OCI-LY1 (cell line): Measurements from ENCODE around the gene TLL2.
A peak's percentile ranks its signal among the peaks of the same experiment; 100 is the strongest.

ENCODE experiments used
- H2AFZ ChIP-seq: fragments of 200-600 bp; sonication (generic), shearing (Covaris generic); 2 replicates; pipeline ENCODE4 v1.6.0; 2014; ENCODE audit warnings: antibody characterized with exemption, mild to moderate bottlenecking, low read length
- H3F3A ChIP-seq: fragments of 200-600 bp; sonication (generic), shearing (Covaris generic); 2 replicates; pipeline ENCODE4 v1.6.0; 2014; ENCODE audit warnings: mild to moderate bottlenecking, antibody characterized with exemption, low read length, moderate library complexity; ENCODE audit not compliant: insufficient read depth
- H3K27ac ChIP-seq: fragments of 200-600 bp; sonication (generic); 2 replicates; pipeline ENCODE4 v1.5.1; 2014; ENCODE audit warnings: low read length, mixed run types, mild to moderate bottlenecking, low read depth; ENCODE audit not compliant: poor library complexity, severe bottlenecking
- H3K27me3 ChIP-seq: fragments of 200-600 bp; sonication (generic); 2 replicates; pipeline ENCODE4 v1.6.0; 2014; ENCODE audit warnings: antibody characterized with exemption, mild to moderate bottlenecking, low read length, moderate library complexity; ENCODE audit not compliant: insufficient read depth
- H3K36me3 ChIP-seq: fragments of 200-600 bp; sonication (generic); 2 replicates; pipeline ENCODE4 v1.6.1; 2014; ENCODE audit warnings: mild to moderate bottlenecking, antibody characterized with exemption, low read length, moderate library complexity, mixed read lengths; ENCODE audit not compliant: insufficient read depth
- H3K4me1 ChIP-seq: fragments of 200-600 bp; sonication (generic); 2 replicates; pipeline ENCODE4 v1.5.1; 2014; ENCODE audit warnings: mild to moderate bottlenecking, low read length, moderate library complexity; ENCODE audit not compliant: insufficient read depth, severe bottlenecking
- H3K4me2 ChIP-seq: fragments of 200-600 bp; sonication (generic), shearing (Covaris generic); 2 replicates; pipeline ENCODE4 v1.6.1; 2014; ENCODE audit warnings: low read length
- H3K4me3 ChIP-seq: fragments of 200-600 bp; sonication (generic); 2 replicates; pipeline ENCODE4 v1.5.1; 2014; ENCODE audit warnings: low read length, low read depth, mild to moderate bottlenecking, mixed read lengths; ENCODE audit not compliant: poor library complexity, severe bottlenecking
- H3K79me2 ChIP-seq: fragments of 200-600 bp; shearing (Covaris generic); 2 replicates; pipeline ENCODE4 v1.6.1; 2016; ENCODE audit warnings: mixed run types, low read length, mixed read lengths; ENCODE audit not compliant: insufficient read depth
- H3K9ac ChIP-seq: fragments of 200-600 bp; sonication (generic), shearing (Covaris generic); 2 replicates; pipeline ENCODE4 v1.6.1; 2014; ENCODE audit warnings: mild to moderate bottlenecking, low read length, mixed read lengths
- H3K9me2 ChIP-seq: fragments of 200-600 bp; sonication (generic), shearing (Covaris generic); 2 replicates; pipeline ENCODE4 v1.6.1; 2014; ENCODE audit warnings: low read depth, mild to moderate bottlenecking, low read length, mixed read lengths
- H3K9me3 ChIP-seq: fragments of 200-600 bp; shearing (Covaris generic); 2 replicates; pipeline ENCODE4 v1.6.1; 2014; ENCODE audit warnings: low read length, mixed read lengths
- H4K20me1 ChIP-seq: fragments of 200-600 bp; sonication (generic), shearing (Covaris generic); 2 replicates; pipeline ENCODE4 v1.6.0; 2016; ENCODE audit warnings: mild to moderate bottlenecking, low read length; ENCODE audit not compliant: insufficient read depth
- CTCF ChIP-seq: fragments of 200-600 bp; sonication (generic), shearing (Covaris generic); IDR thresholded peaks from 2 replicates; pipeline ENCODE4 v1.5.1; 2017; ENCODE audit warnings: mild to moderate bottlenecking, antibody characterized with exemption, low read length, moderate library complexity, mixed read lengths
- EZH2 ChIP-seq: fragments of 200-600 bp; sonication (generic), shearing (Covaris generic); IDR thresholded peaks from 2 replicates; pipeline ENCODE4 v1.8.0; 2017; ENCODE audit warnings: borderline replicate concordance, mixed run types, mild to moderate bottlenecking, antibody characterized with exemption, low read length, moderate library complexity, mixed read lengths

TLL2 gene

DNA sequence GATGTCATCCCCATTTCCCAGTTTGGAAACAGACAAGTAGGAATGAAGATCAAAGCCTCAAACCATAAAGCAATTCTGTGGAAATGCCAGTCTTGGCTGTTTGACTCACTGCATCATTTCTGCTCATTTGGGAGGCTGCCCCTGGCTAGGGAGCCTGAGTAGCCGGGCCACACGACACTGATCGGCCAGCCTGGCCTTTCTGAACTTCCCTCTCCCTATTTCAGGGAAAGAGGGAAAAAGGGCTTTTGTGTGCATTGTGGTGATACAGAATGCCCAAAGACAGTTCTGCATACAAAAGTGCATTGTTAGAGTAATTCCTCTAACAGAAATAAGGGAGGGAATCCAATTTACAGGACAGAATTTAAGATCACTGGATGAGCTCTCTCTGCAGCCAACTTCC, 113.3 kb downstream of the TLL2 start:
- H3F3A ChIP-seq, result no peaks in the 10 kb centered on the region
- H3K9me3 ChIP-seq, result no peaks in the 10 kb centered on the region
- H3K9me2 ChIP-seq, result no peaks in the 10 kb centered on the region
- peaks cover 3% of the 10 kb centered on the region for H3K4me1 ChIP-seq
- no peak overlapping the region for H3K4me3 ChIP-seq
- no peak overlapping the region for H3K4me2 ChIP-seq
- H3K27me3 ChIP-seq, result no peaks in the 10 kb centered on the region
- TF ChIP-seq CTCF (no peak), EZH2 (no peak)
- H2AFZ ChIP-seq, result no peak overlapping the region
- H4K20me1 ChIP-seq, result no peaks in the 10 kb centered on the region
- H3K79me2 ChIP-seq, result no peaks in the 10 kb centered on the region
- no peaks in the 10 kb centered on the region for H3K36me3 ChIP-seq
- no peak overlapping the region for H3K27ac ChIP-seq
- no peak overlapping the region for H3K9ac ChIP-seq

- H3K27me3 ChIP-seq, result no peaks in the 10 kb centered on the region
- no peak overlapping the region for H3K4me2 ChIP-seq
- peaks cover 3% of the 10 kb centered on the region for H3K4me1 ChIP-seq
- H3F3A ChIP-seq, result no peaks in the 10 kb centered on the region
- H3K79me2 ChIP-seq, result no peaks in the 10 kb centered on the region
- no peaks in the 10 kb centered on the region for H3K9me3 ChIP-seq
- no peak overlapping the region for H3K27ac ChIP-seq
- TF ChIP-seq EZH2 (no peak), CTCF (no peak)
- H3K9me2 ChIP-seq, result no peaks in the 10 kb centered on the region
- H4K20me1 ChIP-seq, result no peaks in the 10 kb centered on the region
- H3K9ac ChIP-seq, result no peak overlapping the region
- H2AFZ ChIP-seq, result no peak overlapping the region
- H3K4me3 ChIP-seq, result no peak overlapping the region
- no peaks in the 10 kb centered on the region for H3K36me3 ChIP-seq
Measured at GRCh38 chr10:96397902-96398301, 115.8 kb downstream of the TLL2 start.

DNA sequence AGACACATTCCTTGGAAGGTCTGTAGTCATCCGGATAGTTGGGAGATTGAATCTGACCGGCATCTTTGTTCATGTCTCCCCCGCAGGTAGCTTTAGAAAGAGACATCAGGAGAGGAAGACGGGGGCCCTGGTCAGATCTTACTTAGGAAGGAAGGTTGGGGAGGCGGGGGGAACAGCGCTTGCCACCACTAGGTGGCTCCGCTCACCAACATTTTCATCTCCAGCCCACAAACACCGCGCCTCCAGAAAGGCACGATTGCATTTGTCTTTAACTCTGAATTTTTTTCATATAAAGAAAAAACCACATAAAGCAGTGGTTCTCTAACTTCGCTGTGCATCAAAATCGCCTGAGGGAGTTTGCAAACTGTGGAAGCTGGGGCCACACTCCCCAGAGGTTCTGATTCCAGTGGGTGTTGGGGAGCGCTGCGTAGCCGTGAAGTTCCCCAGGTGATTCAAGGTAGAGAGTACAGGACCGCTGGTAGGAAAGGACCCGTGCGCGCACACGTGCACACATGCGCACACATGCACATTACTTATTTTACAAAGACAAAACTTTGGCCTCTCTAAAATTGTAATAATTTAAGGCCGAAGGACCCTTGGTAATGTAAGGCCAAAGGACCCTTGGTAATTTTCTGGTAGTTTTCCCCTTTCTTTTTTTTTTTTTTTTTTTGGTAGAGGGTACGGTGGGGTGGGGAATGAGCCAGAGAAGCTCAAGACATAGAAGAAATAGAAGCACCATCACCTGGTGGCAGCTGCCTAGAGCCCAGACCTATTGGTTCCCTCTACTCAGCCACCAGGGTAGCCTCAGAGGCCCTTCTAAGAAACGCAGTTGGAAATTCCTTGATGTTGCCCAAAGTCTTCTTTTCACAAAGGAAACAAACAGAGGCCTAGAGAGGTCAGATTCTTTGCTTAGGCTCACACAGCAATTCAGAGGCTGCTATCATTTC, 117.5 kb downstream of the TLL2 start:
- Histone ChIP-seq H3K4me2 (peak overlapping the region; percentile 42; the same call in 1 of the 2 replicates), H3K9me3 (no peaks in the 10 kb centered on the region), H3K79me2 (no peaks in the 10 kb centered on the region), H2AFZ (no peak overlapping the region), H3K9me2 (no peaks in the 10 kb centered on the region), H3F3A (no peaks in the 10 kb centered on the region), H3K4me1 (peaks cover 3% of the 10 kb centered on the region), H3K9ac (no peak overlapping the region), H3K4me3 (peak overlapping the region; percentile 30), H3K27me3 (no peaks in the 10 kb centered on the region), H4K20me1 (no peaks in the 10 kb centered on the region), H3K27ac (no peak overlapping the region), H3K36me3 (no peaks in the 10 kb centered on the region)
- peak; percentile 67 for TF ChIP-seq CTCF
- no peak for TF ChIP-seq EZH2
